HG02759 (cell line): Measurements from ENCODE around the gene PARD3B.

Experiments used
- ATAC-seq: cut with Tn5 transposase; IDR thresholded peaks from one replicate; pipeline ENCODE4 v1.9.1; 2021; ENCODE audit warnings: mild to moderate bottlenecking, moderate library complexity; ENCODE audit not compliant: unreplicated experiment

Gene PARD3B

DNA sequence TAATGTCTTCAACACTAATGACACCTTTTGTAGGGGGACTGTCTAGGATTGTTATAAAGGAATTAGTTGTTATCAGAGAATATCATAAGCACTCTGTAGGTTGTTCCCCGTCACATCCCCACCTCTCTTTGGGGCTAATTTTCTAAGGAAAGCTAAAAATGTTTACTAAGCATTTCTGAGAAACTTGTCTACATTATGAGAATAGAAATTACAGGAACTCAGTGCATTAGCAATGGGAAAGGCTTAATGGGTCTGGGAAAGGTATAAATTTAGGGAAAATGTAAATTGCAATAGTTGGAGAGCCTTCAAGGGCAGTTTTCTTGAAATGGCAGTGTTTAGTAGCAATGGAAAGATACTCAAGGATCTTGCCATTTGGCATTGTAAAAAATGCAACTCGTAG, 879.8 kb downstream of the PARD3B start:
- no peak for ATAC-seq

DNA sequence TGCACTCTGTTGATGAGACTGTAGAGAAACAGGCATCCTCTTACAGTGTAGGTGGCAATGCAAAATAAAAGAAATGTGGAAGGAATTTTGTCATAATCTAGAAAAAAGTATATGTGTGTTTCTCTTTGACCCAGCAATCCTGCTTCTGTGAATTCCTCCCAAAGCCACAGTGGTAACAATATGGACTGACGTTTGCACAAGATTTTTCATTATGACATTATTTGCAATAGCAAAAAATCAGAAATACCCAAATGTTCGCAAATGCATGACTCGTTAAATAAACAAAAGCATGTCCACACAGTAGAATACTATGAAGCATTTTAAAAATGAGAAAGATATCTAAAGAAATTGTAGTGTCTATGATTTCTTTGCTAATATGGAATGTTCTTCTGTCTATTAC, 881.8 kb downstream of the PARD3B start:
- ATAC-seq, result no peak

DNA sequence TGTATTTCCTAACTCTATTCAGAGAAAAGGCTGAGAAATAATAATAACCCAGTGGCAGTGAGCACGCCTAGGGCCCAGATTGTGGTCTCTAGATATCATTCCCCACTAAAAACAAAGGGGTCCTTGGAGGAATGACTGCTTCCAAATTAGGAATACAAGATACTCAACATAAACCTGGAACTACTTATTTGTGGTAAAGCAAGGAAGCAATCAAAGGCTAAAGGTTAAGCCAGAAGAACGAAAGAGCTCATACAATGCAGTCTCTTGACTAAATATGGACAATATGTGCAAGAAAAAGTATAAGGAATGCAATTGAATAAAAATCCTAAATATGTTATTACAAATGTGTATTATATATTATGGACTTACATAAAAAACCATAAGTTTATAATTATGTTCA, 883.5 kb downstream of the PARD3B start:
- no peak for ATAC-seq

DNA sequence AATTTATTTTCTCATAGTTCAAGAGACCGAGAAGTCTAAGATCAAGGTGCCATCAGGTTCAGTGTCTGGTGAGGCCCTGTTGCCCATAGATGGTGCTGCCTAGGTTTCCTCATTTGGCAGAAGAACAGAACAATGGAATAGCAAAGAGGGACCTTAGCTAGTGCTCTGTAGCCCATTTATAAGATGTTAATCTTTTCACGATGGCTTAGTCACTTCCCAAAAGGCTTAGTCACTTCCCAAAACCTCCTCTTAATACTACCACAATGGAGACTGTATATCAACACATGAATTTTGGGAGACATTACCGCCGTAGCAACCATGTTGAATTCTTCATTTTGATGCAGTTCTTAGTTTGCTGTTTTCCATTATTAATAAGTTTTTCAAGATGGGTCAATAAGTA, 890.7 kb downstream of the PARD3B start:
- no peak for ATAC-seq

DNA sequence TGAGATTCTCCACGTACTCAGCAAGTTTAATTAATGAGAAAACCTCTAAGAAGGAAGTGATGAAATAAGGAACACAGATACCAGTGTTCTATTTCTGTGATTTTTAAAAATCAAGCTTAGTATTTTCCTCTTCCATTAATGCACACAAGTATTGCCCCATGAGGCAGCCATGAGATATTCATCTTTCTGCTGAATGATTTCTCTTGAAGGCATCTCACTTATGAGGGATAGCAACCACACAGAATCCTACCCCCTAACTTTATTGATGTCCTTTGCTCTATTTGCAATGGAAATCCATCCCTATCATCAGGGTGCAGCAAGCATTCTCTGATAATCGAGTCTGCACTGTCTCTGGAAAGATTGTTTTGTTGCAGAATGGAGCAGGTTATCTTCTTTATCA, 893.0 kb downstream of the PARD3B start:
- no peak for ATAC-seq

DNA sequence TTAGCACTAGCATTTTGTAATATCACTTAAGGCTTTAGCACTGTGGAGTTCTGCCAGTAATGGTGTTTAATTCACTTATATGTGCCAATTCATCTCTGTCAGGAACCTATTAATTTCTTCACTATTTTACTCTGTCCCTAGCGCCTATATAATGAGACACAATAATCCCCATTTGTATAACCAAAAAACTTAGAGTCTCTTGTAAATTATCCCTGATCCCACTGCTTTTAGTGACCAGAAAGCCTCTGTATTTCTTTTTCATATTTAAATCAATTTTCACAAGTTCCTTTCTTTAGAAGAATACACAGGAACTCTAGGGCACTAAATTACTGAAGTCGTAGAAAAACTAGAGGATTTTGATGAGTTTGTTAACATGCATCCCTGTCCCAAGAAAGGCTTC, 894.3 kb downstream of the PARD3B start:
- no peak for ATAC-seq

DNA sequence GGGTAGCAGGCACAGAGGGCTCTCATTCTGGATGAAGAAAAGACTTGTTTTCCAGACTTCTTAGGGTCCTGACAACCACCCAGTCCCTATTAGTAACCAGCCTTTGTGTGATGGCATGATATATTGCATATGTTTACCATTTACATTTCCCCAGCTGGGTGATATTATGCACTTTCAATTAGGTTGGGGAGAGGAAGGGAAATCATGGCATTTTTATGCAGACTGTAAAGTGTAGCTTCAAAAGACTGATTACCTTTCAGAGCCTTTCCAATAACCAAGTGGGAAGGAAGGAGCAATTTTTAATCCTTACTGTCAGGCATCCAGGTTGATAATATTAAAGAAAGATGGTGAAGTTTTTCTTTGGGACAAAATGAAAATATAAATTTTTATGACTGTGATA, 896.2 kb downstream of the PARD3B start:
- no peak for ATAC-seq

DNA sequence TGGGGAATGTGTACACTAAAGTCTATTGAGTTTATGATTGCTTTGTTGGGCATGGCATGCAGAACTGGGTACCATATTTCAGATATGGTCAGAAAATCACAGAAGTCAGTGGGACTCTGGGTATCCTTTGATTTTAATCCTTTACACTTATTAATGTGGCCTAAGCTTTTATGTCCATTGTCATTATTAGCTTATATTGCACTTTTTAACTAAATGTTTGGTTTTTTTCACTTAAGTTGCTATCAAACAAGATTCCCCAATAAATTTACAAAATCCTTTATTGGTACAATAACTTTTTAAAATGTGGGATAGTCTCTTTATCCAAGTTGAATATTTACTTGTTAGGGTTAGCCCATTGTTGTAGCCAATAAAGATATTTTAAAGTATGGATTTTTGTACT, 902.9 kb downstream of the PARD3B start:
- ATAC-seq, result no peak

DNA sequence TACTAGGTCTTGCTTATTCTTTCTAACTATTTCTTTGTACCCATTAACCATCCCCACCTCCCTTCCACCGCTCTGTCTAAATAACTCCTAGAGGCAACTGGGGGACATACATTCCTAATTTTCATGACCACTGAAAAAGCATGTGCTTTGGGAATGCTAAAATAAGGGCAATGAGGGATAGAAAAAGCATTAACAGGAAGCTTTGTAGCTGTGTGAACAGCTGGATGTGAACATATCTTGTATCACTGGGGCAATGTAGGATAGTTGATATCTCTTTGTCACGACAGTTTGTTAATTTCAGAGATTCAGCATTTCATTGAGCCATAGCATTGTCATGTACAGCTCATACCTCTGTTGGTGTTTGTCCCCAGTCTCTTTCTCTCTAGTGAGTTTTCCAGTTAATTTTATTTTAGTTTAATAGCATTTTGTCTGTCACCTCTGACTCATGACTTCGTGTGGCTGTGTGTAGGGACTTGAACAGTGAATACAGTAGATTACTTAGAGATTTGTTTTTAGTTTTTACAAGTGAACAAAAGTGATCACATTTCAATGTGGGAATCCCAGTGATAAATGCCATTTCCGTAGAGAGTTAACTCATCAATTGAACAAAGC, 906.7 kb downstream of the PARD3B start:
- ATAC-seq, result no peak

DNA sequence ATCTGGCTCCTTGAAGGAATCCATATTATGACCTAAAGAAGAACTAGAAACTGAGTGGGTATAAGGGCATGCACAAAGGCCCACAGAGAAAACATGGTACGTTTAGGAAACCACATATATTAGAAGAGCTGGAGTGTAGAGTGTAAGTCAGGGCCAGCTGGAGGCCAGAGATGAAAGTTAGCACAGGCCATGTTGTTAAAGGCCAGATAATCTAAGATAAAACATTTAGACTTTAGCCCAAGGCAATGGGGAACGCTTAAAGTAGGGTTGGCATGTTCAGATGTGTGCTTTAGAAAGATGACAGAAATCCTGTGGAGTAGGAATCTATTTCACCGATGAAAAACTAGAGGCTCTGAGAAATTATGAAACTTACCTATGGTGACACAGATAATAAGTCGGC, 907.9 kb downstream of the PARD3B start:
- ATAC-seq, result no peak

DNA sequence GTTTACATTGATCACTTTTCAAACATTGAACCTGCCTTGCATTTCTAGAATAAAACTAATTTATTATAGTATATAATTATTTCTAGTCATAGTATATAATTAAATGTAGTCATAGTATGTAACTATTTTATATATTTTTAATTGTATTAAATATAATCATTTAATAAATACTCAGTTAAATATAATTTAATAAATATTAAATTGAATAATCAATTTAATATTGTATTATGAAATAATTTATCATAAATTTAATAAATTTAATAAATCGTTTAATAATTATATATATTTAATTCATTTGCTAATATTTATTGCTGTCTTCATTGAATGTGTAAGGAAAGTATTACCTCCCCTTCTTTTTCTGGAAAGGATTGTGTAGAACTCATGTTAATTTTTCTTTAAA, 911.4 kb downstream of the PARD3B start:
- ATAC-seq, result no peak

DNA sequence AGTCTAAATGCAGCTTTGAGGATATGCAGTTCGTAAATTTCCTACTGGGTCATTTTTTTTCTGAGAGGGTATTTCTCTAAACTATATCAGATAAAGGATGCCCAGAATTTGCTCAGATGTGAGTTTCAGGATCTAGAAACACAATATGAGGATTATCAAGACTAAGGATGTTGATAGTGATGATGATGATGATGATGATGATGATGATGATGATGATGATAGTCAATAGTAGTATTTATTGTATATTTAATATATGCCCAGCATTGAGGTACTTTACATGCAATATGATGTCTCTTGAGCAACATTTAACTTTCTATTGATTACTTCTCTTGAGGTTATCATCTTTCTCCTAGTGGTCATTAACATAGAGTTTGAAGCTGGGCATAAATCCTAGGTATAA, 914.9 kb downstream of the PARD3B start:
- no peak for ATAC-seq

DNA sequence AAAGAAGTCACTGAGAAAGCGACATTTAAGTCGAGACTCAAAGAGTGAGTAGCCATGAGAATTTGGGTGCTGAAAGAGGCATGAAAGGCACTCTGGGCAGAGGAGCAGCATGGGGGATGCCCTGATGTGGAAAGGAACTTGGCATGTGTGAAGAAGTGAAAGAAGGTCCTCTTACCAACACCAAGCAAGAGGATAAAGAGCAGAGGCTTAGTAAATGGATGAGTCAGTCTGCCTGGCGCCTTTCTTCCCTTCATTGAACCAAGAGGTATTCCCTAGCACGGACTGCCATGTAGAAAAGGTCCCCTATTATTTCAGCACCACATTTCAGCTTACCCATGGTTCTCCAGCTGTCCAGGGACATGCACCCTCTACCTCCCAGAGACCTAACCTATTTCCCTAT, 915.9 kb downstream of the PARD3B start:
- peak; percentile 11 for ATAC-seq

DNA sequence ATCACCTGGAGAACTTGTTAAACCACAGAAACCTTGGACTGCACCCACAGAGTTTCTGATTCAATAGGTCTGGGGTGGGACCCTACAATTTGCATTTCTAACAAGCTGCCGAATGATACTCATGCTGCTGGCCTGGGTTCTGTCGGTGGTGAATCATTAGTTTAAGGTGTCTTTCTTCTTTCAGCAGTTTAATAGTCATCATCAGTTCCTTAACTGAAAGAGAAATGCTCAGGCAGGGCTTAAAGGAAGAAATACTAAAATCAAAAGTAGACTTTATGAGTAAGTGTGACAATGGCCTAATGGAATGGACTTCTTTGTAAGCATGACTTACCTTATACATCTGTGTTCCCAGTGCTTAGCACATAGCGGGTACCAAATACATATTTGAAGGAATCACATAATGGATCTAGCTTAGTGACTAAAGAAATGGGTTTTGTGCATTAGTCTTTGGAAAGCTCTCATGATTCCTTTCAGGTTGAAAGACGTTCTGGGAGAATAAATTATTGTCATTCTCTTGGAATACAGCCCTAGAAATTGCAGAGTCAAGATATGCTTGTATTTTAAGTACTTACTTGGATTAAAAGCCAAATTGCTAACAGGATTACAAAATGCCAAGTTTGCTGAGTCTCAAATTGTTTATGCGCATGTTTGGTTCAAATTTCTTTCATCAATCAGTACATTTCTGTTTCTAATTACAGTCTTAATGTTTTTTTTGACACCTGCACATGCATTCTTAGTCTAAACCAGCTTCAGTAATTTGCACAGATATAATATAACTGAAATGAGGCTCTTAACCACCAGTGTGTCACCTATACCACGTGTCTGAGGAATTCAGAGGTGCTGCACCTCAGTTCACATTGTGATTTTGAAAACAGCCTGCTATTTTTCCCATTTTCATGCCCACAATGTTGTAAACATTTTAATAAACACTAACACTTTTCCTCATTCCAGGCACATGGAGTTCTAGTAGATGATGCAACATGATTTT, 916.7 kb downstream of the PARD3B start:
- peak; percentile 47 for ATAC-seq

DNA sequence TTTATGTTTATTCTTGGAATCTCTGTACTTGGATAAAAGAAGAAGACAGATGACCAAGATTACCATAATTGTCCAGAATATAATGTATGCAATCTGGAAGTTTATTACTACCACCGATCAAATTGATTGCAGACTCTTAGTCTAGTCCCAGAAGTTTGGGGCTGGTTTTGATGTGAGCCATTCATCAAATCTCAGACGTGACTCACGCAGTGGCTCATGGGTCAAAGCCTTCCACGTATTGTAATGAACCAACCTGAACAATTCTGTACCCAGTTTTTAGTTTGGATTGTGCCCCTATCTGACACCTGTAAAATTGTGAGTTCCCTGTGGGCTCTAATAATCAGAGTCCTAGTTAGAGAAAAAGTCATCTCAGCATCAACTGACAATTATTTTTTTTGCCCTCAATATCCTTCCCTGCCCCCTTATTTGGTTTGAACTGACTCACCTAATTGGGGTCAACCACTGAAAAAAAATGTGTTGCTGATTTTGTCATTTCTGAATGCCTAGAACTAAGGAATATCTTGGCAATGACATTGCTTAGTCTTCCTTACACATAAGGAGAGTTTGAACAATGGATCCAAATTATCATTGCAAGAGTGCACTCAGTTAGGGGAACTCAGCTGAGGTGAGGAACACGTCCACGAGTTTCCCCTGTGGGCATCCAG, 917.5 kb downstream of the PARD3B start:
- ATAC-seq, result no peak

DNA sequence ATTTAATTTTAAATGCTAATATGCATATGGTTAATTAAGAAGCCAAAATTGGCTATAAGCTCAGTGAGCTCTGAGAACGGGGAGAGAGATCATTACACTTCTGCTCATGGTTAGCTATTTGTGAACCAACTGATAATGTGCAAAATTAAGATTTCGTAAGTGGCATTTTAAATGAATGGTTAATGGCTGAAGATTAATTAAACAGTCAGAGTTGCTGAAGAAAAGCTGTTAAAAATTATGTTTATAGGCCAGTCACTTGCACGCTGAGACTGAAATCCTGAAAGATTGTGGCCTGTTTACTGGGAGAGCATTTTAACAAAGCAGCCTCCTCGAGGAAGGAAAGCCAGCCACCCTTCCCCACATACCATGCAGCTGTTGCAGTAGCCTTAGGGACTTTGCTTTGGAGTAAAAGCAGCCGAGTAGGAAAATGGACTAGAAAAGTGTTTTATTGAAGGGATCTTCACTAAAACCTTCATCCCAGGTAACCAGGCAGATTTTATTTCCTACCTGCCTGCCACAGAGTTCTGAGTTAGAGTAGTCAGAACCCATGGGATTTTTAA, 918.3 kb downstream of the PARD3B start:
- ATAC-seq, result no peak

DNA sequence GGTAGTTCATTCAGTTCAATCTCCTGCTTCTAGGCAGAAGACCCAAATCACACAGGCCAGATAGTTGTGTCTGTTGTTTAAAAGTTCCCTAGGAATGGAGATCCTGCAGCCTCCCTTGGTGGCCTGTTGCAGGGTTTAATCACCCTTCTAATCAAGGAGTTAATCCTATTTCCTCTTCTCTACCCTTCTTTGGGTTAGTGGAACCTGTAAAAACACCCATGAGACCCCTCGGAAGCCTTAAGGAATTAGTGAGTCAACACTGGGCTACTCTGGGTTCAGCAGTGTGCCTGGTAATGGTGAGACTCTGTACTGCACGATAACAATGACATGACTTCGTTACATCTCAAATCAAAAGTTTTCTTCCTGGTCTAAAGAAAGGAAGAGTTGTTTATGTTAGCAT, 919.4 kb downstream of the PARD3B start:
- no peak for ATAC-seq

DNA sequence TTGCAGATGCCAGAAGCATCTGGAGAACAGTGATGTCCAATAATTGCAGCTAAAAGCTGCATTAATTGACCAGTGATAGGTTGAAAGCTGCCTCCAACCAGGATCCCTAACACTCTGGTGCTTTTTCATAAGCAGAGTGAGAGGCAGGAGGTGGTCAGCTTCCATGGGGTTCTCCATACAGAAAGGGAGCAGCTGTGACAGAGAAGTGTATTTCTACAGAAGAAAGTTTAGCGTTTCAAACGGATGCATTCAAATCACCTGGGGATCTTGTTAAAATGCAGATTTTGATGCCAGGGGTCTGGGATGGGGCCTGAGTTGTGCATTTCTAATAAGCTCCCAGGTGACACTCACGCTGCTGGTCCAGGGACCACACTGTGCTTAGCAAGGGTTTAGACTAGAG, 920.5 kb downstream of the PARD3B start:
- ATAC-seq, result no peak

DNA sequence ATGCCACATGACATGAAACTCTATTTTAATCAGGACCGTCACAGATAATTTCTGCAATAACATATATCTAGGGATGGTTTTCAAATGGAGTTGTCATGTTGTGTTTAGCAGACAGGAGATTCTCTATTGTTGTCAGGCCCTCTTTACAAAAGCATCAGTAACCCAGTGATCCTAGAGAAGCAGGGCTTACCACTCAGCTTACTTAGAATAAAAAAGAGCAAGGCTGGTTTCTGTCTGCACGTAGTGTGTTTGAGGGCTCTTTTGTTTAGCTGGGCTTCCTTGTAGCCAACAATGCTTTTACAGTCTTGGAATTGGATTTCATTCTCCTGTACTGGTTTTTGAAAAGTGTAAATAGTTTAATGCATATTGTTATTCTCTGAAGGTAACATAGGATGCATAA, 926.5 kb downstream of the PARD3B start:
- ATAC-seq, result no peak

DNA sequence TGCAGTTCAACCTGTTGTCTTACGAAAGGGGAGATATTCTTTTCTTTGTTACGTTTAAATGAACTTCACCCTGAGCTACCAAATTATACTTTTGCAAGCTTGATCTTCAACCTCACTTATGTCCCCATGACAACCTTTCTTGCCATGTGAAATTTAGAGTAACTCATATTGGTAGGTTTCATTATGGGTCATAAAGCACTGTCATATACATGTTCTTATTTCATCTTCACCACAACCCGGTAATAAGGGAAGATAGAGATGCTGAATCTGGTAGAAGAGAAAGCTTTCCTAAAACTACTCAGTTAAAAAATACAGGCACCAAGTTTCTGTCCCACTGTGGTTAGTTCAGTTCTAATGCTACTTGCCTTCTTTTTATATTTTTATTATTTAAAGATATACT, 928.5 kb downstream of the PARD3B start:
- no peak for ATAC-seq

DNA sequence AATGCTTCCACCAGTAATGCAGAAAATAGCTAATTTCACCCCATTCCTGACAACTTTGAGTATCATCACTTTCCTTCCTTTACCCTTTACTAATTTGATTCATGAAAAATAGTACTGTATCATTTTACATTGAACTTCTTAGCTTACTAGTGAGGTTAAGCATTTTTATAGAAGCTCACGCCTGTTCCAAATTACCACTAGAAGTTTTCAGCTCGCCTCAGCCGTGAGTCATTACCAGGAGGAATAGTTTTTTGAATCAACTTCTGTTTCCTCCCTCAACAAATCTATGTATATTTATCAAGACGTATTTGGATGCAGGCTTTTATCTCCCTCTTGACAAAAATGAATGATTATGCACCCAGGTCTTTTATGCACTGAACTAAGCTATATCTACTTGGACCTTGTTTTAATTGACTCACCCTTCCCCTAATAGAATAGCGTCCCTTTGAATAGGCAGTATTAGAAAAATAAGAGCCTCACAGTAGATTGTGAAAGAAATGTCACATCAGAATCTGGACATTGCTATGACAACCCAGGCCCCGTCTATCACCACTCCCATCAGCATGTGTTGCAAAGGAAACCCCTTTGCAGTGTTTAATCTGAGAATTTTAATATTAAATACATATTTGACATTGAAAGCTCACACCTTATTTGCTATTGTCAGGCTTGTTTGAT, 929.6 kb downstream of the PARD3B start:
- ATAC-seq, result no peak
